GM23338 (cell line): ENCODE measurements around the gene ATOH8. TPM values are rescaled to one million over a fixed set of nuclear protein-coding genes. Genes with fewer than 3 reads are reported as not detected.

Source experiments
- ATAC-seq: fragments of 200-7000 bp; cut with Tn5 transposase; 3 replicates; pipeline ENCODE4 v1.9.1; 2020
- DNase-seq: peaks from one replicate; pipeline ENCODE4 v3.0.0-alpha.2; 2015; ENCODE audit warnings: low spot score
- H2AFZ ChIP-seq: fragments of 200-600 bp; sonication (generic); 2 replicates; pipeline ENCODE4 v1.8.0; 2016; ENCODE audit warnings: antibody characterized with exemption, mild to moderate bottlenecking, moderate library complexity
- H3F3A ChIP-seq: fragments of 200-600 bp; sonication (generic); replicated peaks from 2 replicates; pipeline ENCODE4 v1.8.0; 2017; ENCODE audit warnings: antibody characterized with exemption, mixed run types, low read depth
- H3K27ac ChIP-seq: fragments of 200-600 bp; sonication (generic); 2 replicates; pipeline ENCODE4 v1.6.1; 2016; ENCODE audit warnings: low read depth
- H3K27me3 ChIP-seq: fragments of 200-600 bp; sonication (generic); 2 replicates; pipeline ENCODE4 v1.8.0; 2016; ENCODE audit warnings: mild to moderate bottlenecking, mixed run types, moderate library complexity; ENCODE audit not compliant: insufficient read depth
- H3K36me3 ChIP-seq: fragments of 200-600 bp; sonication (generic); 2 replicates; pipeline ENCODE4 v1.8.0; 2016; ENCODE audit warnings: mild to moderate bottlenecking; ENCODE audit not compliant: insufficient read depth
- H3K4me1 ChIP-seq: fragments of 200-600 bp; sonication (generic); 2 replicates; pipeline ENCODE4 v1.8.0; 2016; ENCODE audit warnings: mild to moderate bottlenecking, moderate library complexity; ENCODE audit not compliant: insufficient read depth
- H3K4me2 ChIP-seq: fragments of 200-600 bp; sonication (generic); 2 replicates; pipeline ENCODE4 v1.7.1; 2017; ENCODE audit warnings: mixed run types
- H3K4me3 ChIP-seq: fragments of 200-600 bp; sonication (generic); 2 replicates; pipeline ENCODE4 v1.6.1; 2016; ENCODE audit warnings: mixed run types
- H3K79me2 ChIP-seq: fragments of 200-600 bp; sonication (generic); replicated peaks from 2 replicates; pipeline ENCODE4 v1.8.0; 2017; ENCODE audit warnings: mild to moderate bottlenecking; ENCODE audit not compliant: insufficient read depth
- H3K9me2 ChIP-seq: fragments of 200-600 bp; sonication (generic); 2 replicates; pipeline ENCODE4 v1.8.0; 2017; ENCODE audit not compliant: insufficient read depth
- H4K20me1 ChIP-seq: fragments of 200-600 bp; sonication (generic); replicated peaks from 2 replicates; pipeline ENCODE4 v1.8.0; 2017; ENCODE audit warnings: mild to moderate bottlenecking; ENCODE audit not compliant: insufficient read depth
- H3K27ac Mint-ChIP-seq: 2 replicates; pipeline ENCODE4 v1.8.0; 2020; ENCODE audit warnings: inconsistent platforms, mild to moderate bottlenecking, moderate library complexity, mixed read lengths
- H3K27me3 Mint-ChIP-seq: 3 replicates; pipeline ENCODE4 v1.8.0; 2022; ENCODE audit warnings: low read depth, mild to moderate bottlenecking, moderate library complexity, mixed read lengths, inconsistent platforms; ENCODE audit not compliant: insufficient read depth, poor library complexity
- H3K36me3 Mint-ChIP-seq: 3 replicates; pipeline ENCODE4 v1.8.0; 2021; ENCODE audit warnings: low read depth, mild to moderate bottlenecking, inconsistent platforms, moderate library complexity, mixed read lengths
- H3K4me1 Mint-ChIP-seq: 3 replicates; pipeline ENCODE4 v1.8.0; 2020; ENCODE audit warnings: mild to moderate bottlenecking, inconsistent platforms, mixed read lengths
- H3K4me3 Mint-ChIP-seq: 3 replicates; pipeline ENCODE4 v1.8.0; 2021; ENCODE audit warnings: moderate library complexity, mild to moderate bottlenecking, inconsistent platforms, mixed read lengths
- H3K9me3 Mint-ChIP-seq: 3 replicates; pipeline ENCODE4 v1.8.0; 2020; ENCODE audit warnings: moderate library complexity, mild to moderate bottlenecking, inconsistent platforms, mixed read lengths
- CREB1 ChIP-seq: fragments of 250-450 bp; sonication (Bioruptor Pico); IDR thresholded peaks from 2 replicates; pipeline ENCODE4 v1.5.0; 2020; ENCODE audit warnings: low read depth, mild to moderate bottlenecking, moderate library complexity
- CTCF ChIP-seq, 2 experiments: fragments of 200-600 bp in 1 of 2; sonication (generic) in 1 of 2; conservative IDR thresholded peaks; 2 replicates each; pipeline versions ENCODE4 v1.5.1 to v1.6.1; 2016 to 2017; ENCODE audit warnings: antibody characterized with exemption in 2 of 2, low read depth in 2 of 2, mild to moderate bottlenecking in 2 of 2, moderate library complexity in 1 of 2
- EZH2 ChIP-seq: fragments of 200-600 bp; sonication (generic); IDR thresholded peaks from one replicate; pipeline ENCODE4 v1.8.0; 2017; ENCODE audit warnings: antibody characterized with exemption, mild to moderate bottlenecking, low read depth; ENCODE audit not compliant: unreplicated experiment
- EZH2phosphoT487 ChIP-seq: fragments of 200-600 bp; sonication (generic); IDR thresholded peaks from one replicate; pipeline ENCODE4 v1.8.1; 2018; ENCODE audit warnings: antibody characterized with exemption; ENCODE audit not compliant: unreplicated experiment
- JUNB ChIP-seq: IDR thresholded peaks from one replicate; pipeline ENCODE4 v1.6.1; 2016; ENCODE audit warnings: antibody characterized with exemption; ENCODE audit not compliant: unreplicated experiment
- ZNF114 ChIP-seq: fragments of 250-450 bp; sonication (Bioruptor Pico); IDR thresholded peaks from 2 replicates; pipeline ENCODE4 v1.5.0; 2020; ENCODE audit warnings: mild to moderate bottlenecking, moderate library complexity
- polyA plus RNA-seq: library from polyadenylated mRNA; unstranded; fragments of >200 nt; fragmentation: Nextera tagmentation; extraction: Ambion mirVana; gene quantifications from 2 replicates; pipeline ENCODE4 v1.2.1, GENCODE V29; 2016
- total RNA-seq: library from RNA; depleted of rRNA; stranded (reverse); fragments of >200 nt; shearing (Covaris generic); gene quantifications from 2 replicates; pipeline ENCODE4 v1.2.3, GENCODE V29; 2014
- TF ChIP-seq, protein P1 (sequence below): IDR thresholded peaks from one replicate; pipeline ENCODE4 v1.6.1; 2018; ENCODE audit warnings: antibody characterized with exemption; ENCODE audit not compliant: unreplicated experiment
- TF ChIP-seq, protein P2 (sequence below): fragments of 250-450 bp; sonication (Bioruptor Pico); IDR thresholded peaks from 2 replicates; pipeline ENCODE4 v1.5.0; 2020; ENCODE audit warnings: mild to moderate bottlenecking, moderate library complexity

The ATOH8 gene
- total and polyA plus RNA-seq, 2 experiments from 2014 or later = 0.11 to 0.97 TPM

- no peak for TF ChIP-seq CTCF (conservative IDR thresholded peaks at IDR 0.05; ENCODE audit: low read depth in 2 of 2)
- no peak for TF ChIP-seq ZNF114
- TF ChIP-seq, protein P1, sequence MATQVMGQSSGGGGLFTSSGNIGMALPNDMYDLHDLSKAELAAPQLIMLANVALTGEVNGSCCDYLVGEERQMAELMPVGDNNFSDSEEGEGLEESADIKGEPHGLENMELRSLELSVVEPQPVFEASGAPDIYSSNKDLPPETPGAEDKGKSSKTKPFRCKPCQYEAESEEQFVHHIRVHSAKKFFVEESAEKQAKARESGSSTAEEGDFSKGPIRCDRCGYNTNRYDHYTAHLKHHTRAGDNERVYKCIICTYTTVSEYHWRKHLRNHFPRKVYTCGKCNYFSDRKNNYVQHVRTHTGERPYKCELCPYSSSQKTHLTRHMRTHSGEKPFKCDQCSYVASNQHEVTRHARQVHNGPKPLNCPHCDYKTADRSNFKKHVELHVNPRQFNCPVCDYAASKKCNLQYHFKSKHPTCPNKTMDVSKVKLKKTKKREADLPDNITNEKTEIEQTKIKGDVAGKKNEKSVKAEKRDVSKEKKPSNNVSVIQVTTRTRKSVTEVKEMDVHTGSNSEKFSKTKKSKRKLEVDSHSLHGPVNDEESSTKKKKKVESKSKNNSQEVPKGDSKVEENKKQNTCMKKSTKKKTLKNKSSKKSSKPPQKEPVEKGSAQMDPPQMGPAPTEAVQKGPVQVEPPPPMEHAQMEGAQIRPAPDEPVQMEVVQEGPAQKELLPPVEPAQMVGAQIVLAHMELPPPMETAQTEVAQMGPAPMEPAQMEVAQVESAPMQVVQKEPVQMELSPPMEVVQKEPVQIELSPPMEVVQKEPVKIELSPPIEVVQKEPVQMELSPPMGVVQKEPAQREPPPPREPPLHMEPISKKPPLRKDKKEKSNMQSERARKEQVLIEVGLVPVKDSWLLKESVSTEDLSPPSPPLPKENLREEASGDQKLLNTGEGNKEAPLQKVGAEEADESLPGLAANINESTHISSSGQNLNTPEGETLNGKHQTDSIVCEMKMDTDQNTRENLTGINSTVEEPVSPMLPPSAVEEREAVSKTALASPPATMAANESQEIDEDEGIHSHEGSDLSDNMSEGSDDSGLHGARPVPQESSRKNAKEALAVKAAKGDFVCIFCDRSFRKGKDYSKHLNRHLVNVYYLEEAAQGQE = no peak
- TF ChIP-seq CREB1 (CRISPR knock-in tag) = no peak
- no peak for TF ChIP-seq EZH2
- no peak for TF ChIP-seq EZH2phosphoT487
- TF ChIP-seq JUNB = no peak
Observed at GRCh38 chr2:85711578-85712060, 42.2 kb upstream of the ATOH8 start (continued).

DNA sequence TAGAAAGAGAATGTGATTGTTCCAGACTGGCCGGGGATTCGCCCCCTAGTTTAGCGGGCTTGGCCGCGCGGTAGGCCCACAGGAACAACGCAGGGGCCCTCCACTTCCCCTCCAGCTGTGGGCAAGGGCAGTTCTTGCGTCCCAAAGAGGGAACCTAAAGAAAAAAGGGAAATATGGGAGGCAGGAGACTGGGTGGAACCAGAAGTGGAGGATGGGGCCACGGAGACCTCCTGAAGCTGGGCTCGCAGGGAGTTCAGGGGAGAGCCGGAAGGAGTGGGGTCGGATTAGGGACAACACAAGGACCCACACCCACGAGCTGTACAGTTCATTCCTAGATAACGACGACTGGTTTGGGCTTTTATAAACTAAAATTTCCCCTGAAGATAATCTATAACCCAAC is 41.5 kb upstream of the ATOH8 start:
- H3K4me1 ChIP-seq = no peaks in the 10 kb centered on the region
- H3K36me3 ChIP-seq = no peaks in the 10 kb centered on the region
- peaks cover 6% of the 10 kb centered on the region; the same call in 1 of the 2 replicates for H3K27me3 ChIP-seq
- no peaks in the 10 kb centered on the region for H3K79me2 ChIP-seq
- no peaks in the 10 kb centered on the region for H3K9me2 ChIP-seq
- H3K27ac Mint-ChIP-seq = no peak overlapping the region
- H3K9me3 Mint-ChIP-seq = no peaks in the 10 kb centered on the region
- no peak for DNase-seq
- no peak for ATAC-seq
- no peaks in the 10 kb centered on the region for H3K4me1 Mint-ChIP-seq
- H2AFZ ChIP-seq = no peak overlapping the region
- TF ChIP-seq CTCF (conservative IDR thresholded peaks at IDR 0.05; ENCODE audit: low read depth in 2 of 2) (no peak), JUNB (no peak), ZNF114 (no peak), EZH2 (no peak)
- TF ChIP-seq, protein P2, sequence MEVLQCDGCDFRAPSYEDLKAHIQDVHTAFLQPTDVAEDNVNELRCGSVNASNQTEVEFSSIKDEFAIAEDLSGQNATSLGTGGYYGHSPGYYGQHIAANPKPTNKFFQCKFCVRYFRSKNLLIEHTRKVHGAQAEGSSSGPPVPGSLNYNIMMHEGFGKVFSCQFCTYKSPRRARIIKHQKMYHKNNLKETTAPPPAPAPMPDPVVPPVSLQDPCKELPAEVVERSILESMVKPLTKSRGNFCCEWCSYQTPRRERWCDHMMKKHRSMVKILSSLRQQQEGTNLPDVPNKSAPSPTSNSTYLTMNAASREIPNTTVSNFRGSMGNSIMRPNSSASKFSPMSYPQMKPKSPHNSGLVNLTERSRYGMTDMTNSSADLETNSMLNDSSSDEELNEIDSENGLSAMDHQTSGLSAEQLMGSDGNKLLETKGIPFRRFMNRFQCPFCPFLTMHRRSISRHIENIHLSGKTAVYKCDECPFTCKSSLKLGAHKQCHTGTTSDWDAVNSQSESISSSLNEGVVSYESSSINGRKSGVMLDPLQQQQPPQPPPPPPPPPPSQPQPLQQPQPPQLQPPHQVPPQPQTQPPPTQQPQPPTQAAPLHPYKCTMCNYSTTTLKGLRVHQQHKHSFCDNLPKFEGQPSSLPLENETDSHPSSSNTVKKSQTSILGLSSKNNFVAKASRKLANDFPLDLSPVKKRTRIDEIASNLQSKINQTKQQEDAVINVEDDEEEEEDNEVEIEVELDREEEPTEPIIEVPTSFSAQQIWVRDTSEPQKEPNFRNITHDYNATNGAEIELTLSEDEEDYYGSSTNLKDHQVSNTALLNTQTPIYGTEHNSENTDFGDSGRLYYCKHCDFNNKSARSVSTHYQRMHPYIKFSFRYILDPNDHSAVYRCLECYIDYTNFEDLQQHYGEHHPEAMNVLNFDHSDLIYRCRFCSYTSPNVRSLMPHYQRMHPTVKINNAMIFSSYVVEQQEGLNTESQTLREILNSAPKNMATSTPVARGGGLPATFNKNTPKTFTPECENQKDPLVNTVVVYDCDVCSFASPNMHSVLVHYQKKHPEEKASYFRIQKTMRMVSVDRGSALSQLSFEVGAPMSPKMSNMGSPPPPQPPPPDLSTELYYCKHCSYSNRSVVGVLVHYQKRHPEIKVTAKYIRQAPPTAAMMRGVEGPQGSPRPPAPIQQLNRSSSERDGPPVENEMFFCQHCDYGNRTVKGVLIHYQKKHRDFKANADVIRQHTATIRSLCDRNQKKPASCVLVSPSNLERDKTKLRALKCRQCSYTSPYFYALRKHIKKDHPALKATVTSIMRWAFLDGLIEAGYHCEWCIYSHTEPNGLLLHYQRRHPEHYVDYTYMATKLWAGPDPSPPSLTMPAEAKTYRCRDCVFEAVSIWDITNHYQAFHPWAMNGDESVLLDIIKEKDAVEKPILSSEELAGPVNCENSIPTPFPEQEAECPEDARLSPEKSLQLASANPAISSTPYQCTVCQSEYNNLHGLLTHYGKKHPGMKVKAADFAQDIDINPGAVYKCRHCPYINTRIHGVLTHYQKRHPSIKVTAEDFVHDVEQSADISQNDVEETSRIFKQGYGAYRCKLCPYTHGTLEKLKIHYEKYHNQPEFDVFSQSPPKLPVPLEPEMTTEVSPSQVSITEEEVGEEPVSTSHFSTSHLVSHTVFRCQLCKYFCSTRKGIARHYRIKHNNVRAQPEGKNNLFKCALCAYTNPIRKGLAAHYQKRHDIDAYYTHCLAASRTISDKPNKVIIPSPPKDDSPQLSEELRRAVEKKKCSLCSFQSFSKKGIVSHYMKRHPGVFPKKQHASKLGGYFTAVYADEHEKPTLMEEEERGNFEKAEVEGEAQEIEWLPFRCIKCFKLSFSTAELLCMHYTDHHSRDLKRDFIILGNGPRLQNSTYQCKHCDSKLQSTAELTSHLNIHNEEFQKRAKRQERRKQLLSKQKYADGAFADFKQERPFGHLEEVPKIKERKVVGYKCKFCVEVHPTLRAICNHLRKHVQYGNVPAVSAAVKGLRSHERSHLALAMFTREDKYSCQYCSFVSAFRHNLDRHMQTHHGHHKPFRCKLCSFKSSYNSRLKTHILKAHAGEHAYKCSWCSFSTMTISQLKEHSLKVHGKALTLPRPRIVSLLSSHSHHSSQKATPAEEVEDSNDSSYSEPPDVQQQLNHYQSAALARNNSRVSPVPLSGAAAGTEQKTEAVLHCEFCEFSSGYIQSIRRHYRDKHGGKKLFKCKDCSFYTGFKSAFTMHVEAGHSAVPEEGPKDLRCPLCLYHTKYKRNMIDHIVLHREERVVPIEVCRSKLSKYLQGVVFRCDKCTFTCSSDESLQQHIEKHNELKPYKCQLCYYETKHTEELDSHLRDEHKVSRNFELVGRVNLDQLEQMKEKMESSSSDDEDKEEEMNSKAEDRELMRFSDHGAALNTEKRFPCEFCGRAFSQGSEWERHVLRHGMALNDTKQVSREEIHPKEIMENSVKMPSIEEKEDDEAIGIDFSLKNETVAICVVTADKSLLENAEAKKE (CRISPR knock-in tag) = no peak
- H3K4me3 ChIP-seq = no peak overlapping the region
- no peaks in the 10 kb centered on the region for H3K36me3 Mint-ChIP-seq
- H4K20me1 ChIP-seq = no peaks in the 10 kb centered on the region
- H3K27ac ChIP-seq = no peak overlapping the region
- no peak overlapping the region for H3K4me3 Mint-ChIP-seq
- no peak overlapping the region for H3K4me2 ChIP-seq
- H3F3A ChIP-seq = no peaks in the 10 kb centered on the region
- H3K27me3 Mint-ChIP-seq = peaks cover 14% of the 10 kb centered on the region
